Panc1 (cell line): ENCODE results near the gene TLCD2.

Experiments used
- POLR2AphosphoS5 ChIP-seq: IDR thresholded peaks from 2 replicates; pipeline ENCODE4 v1.6.1; 2012; ENCODE audit warnings: mild to moderate bottlenecking, low read depth, low read length, moderate library complexity
- SIN3A ChIP-seq: IDR thresholded peaks from 2 replicates; pipeline ENCODE4 v1.6.1; 2012; ENCODE audit warnings: low read depth, mild to moderate bottlenecking, low read length, moderate library complexity, borderline replicate concordance; ENCODE audit not compliant: insufficient read depth
- TCF7L2 ChIP-seq: IDR thresholded peaks from 2 replicates; pipeline ENCODE4 v1.6.1; 2011; ENCODE audit warnings: mild to moderate bottlenecking, low read depth, low read length, inconsistent platforms
- TF ChIP-seq, protein P1 (sequence below): fragments of 450-650 bp; IDR thresholded peaks from 2 replicates; pipeline ENCODE4 v1.5.1; 2017; ENCODE audit warnings: mild to moderate bottlenecking
- TF ChIP-seq, protein P2 (sequence below), 2 experiments: IDR thresholded peaks; 2 replicates each; pipeline ENCODE4 v1.6.1; 2011 to 2012; ENCODE audit warnings: low read depth in 2 of 2, control low read depth in 1 of 2, low read length in 1 of 2, mild to moderate bottlenecking in 1 of 2, moderate library complexity in 1 of 2; ENCODE audit not compliant: insufficient read depth in 1 of 2

DNA sequence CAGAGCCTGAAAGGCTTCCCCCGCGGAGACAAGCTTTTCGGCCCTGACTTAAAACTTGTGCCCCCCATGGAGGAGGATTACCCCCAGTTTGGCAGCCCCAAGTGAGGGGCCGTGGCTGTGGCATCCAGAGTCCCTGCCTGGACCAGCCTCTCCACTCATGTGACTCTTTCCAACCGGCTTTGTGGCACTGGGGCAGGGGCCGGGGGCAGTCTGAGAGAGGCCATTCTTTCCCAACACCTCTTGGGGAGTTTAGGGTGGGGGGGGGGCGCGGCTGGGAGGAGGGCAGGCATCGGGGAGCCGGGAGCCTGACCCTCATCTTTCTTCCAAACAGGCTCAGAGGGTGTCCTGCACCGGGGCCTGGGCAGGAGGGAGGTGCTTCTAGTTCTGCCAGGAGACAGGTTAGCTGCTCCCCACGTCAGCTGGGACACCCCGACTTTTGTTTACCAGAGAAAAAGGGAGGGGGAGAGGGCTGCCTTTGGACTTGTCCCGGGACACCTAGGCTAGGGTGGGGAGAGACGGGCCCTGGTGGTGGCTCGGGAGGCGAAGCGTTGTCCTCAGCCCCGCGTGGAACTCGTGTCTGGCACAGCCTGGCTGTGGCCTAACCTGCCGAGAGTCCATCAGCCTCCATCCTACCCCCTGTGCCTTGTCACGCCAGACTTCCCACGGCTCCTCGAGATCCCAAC lies 44.4 kb upstream of the TLCD2 start:
- TF ChIP-seq, protein P1, sequence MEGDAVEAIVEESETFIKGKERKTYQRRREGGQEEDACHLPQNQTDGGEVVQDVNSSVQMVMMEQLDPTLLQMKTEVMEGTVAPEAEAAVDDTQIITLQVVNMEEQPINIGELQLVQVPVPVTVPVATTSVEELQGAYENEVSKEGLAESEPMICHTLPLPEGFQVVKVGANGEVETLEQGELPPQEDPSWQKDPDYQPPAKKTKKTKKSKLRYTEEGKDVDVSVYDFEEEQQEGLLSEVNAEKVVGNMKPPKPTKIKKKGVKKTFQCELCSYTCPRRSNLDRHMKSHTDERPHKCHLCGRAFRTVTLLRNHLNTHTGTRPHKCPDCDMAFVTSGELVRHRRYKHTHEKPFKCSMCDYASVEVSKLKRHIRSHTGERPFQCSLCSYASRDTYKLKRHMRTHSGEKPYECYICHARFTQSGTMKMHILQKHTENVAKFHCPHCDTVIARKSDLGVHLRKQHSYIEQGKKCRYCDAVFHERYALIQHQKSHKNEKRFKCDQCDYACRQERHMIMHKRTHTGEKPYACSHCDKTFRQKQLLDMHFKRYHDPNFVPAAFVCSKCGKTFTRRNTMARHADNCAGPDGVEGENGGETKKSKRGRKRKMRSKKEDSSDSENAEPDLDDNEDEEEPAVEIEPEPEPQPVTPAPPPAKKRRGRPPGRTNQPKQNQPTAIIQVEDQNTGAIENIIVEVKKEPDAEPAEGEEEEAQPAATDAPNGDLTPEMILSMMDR: no peak
- TF ChIP-seq POLR2AphosphoS5 (no peak), SIN3A (no peak), TCF7L2 (no peak)
- TF ChIP-seq, protein P2, sequence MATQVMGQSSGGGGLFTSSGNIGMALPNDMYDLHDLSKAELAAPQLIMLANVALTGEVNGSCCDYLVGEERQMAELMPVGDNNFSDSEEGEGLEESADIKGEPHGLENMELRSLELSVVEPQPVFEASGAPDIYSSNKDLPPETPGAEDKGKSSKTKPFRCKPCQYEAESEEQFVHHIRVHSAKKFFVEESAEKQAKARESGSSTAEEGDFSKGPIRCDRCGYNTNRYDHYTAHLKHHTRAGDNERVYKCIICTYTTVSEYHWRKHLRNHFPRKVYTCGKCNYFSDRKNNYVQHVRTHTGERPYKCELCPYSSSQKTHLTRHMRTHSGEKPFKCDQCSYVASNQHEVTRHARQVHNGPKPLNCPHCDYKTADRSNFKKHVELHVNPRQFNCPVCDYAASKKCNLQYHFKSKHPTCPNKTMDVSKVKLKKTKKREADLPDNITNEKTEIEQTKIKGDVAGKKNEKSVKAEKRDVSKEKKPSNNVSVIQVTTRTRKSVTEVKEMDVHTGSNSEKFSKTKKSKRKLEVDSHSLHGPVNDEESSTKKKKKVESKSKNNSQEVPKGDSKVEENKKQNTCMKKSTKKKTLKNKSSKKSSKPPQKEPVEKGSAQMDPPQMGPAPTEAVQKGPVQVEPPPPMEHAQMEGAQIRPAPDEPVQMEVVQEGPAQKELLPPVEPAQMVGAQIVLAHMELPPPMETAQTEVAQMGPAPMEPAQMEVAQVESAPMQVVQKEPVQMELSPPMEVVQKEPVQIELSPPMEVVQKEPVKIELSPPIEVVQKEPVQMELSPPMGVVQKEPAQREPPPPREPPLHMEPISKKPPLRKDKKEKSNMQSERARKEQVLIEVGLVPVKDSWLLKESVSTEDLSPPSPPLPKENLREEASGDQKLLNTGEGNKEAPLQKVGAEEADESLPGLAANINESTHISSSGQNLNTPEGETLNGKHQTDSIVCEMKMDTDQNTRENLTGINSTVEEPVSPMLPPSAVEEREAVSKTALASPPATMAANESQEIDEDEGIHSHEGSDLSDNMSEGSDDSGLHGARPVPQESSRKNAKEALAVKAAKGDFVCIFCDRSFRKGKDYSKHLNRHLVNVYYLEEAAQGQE (IDR thresholded peaks at IDR 0.05; ENCODE audit: insufficient read depth in 1 of 2, low read depth in 2 of 2, low read length in 1 of 2): no peak
